Skin epidermis (tissue), 12 donors: ENCODE measurements around the gene ZNFX1.
"Not testable (repeated sequence)": the region's sequence is repeated elsewhere in the genome, so short reads cannot be mapped to it uniquely, and the experiment has no call there.

Source experiments
- H3K27ac ChIP-seq, 21 experiments: fragments of 200-600 bp; sonication (generic) in 11 of 21; one replicate each; pipeline ENCODE4 v1.5.0; 2020; ENCODE audit warnings: mild to moderate bottlenecking in 3 of 21, inconsistent platforms in 2 of 21, moderate library complexity in 2 of 21
- H3K4me3 ChIP-seq, 7 experiments: fragments of 200-600 bp; sonication (generic) in 2 of 7; one replicate each; pipeline ENCODE4 v1.5.0; 2020; ENCODE audit warnings: inconsistent platforms in 2 of 7, mild to moderate bottlenecking in 2 of 7, moderate library complexity in 1 of 7

The ZNFX1 gene

GRCh38 chr20:49278036-49278817 is at the start of gene ZNFX1:
Gene ZNFX1, minus strand, starts transcription at chr20:49278057. Its CDS starts 2,218 bp downstream, at chr20:49275839.
- H3K27ac ChIP-seq, result peak within 1 kb of the TSS; percentile 90 to 100 (median 98)
- peak within 1 kb of the TSS; percentile 57 to 96 (median 83) for H3K4me3 ChIP-seq

GRCh38 chr20:49326026-49326425 is 48.2 kb upstream of the ZNFX1 start:
- Histone ChIP-seq H3K27ac (no peak overlapping the region), H3K4me3 (no peak overlapping the region)

- Histone ChIP-seq H3K4me3 (no peak overlapping the region), H3K27ac (no peak overlapping the region)
These were observed 46.4 kb upstream of the ZNFX1 start for GRCh38 chr20:49324306-49324705.

- H3K4me3 ChIP-seq, result no peak overlapping the region
- H3K27ac ChIP-seq, result no peak overlapping the region
These were observed 45.9 kb upstream of the ZNFX1 start for GRCh38 chr20:49323622-49324238.

GRCh38 chr20:49320460-49320859 is 42.6 kb upstream of the ZNFX1 start:
- Histone ChIP-seq H3K4me3 (no peak overlapping the region), H3K27ac (no peak overlapping the region)

- H3K4me3 ChIP-seq, result peak overlapping the region in 1 of 7 experiments; percentile 29
- H3K27ac ChIP-seq, result no peak overlapping the region
These were observed 41.5 kb upstream of the ZNFX1 start for GRCh38 chr20:49319208-49319809.

- Histone ChIP-seq H3K4me3 (peak overlapping the region in 5 of 7 experiments; percentile 5 to 29 (median 14)), H3K27ac (no peak overlapping the region)
These were observed 40.8 kb upstream of the ZNFX1 start for GRCh38 chr20:49318430-49319207.

- Histone ChIP-seq H3K27ac (no peak overlapping the region), H3K4me3 (peak overlapping the region in 2 of 7 experiments; percentile 25 to 29)
These were observed 40.2 kb upstream of the ZNFX1 start for GRCh38 chr20:49318091-49318429.

GRCh38 chr20:49316704-49317103 is 38.8 kb upstream of the ZNFX1 start:
- Histone ChIP-seq H3K27ac (no peak overlapping the region), H3K4me3 (no peak overlapping the region)

- no peak overlapping the region for H3K4me3 ChIP-seq
- H3K27ac ChIP-seq, result no peak overlapping the region
These were observed 37.7 kb upstream of the ZNFX1 start for GRCh38 chr20:49315580-49315979.

GRCh38 chr20:49314052-49314451 is 36.2 kb upstream of the ZNFX1 start:
- H3K27ac ChIP-seq, H3K4me3 ChIP-seq: not testable (repeated sequence)

- no peak overlapping the region for H3K27ac ChIP-seq
- H3K4me3 ChIP-seq, result no peak overlapping the region
These were observed 35.4 kb upstream of the ZNFX1 start for GRCh38 chr20:49313283-49313682.

- Histone ChIP-seq H3K4me3 (no peak overlapping the region), H3K27ac (no peak overlapping the region)
These were observed 34.8 kb upstream of the ZNFX1 start for GRCh38 chr20:49312661-49313060.

- H3K4me3 ChIP-seq, result no peak overlapping the region
- no peak overlapping the region for H3K27ac ChIP-seq
These were observed 32.8 kb upstream of the ZNFX1 start for GRCh38 chr20:49310705-49311104.

GRCh38 chr20:49308875-49309274 is 31.0 kb upstream of the ZNFX1 start:
- H3K27ac ChIP-seq, result no peak overlapping the region
- H3K4me3 ChIP-seq, result no peak overlapping the region

- Histone ChIP-seq H3K27ac (peak overlapping the region in 2 of 21 experiments; percentile 1 to 7), H3K4me3 (no peak overlapping the region)
These were observed 29.2 kb upstream of the ZNFX1 start for GRCh38 chr20:49306903-49307620.

GRCh38 chr20:49303065-49303552 is 25.3 kb upstream of the ZNFX1 start:
- Histone ChIP-seq H3K4me3 (no peak overlapping the region), H3K27ac (no peak overlapping the region)

- no peak overlapping the region for H3K4me3 ChIP-seq
- peak overlapping the region in 5 of 21 experiments; percentile 6 to 41 (median 23) for H3K27ac ChIP-seq
These were observed 20.0 kb upstream of the ZNFX1 start for GRCh38 chr20:49297605-49298530.
